RKO (cell line): ENCODE data around the gene TNFRSF4.
"Not testable (repeated sequence)": the region's sequence is repeated elsewhere in the genome, so short reads cannot be mapped to it uniquely, and the experiment has no call there.

Experiments
- DNase-seq: peaks from one replicate; pipeline ENCODE4 v3.0.0-alpha.2; 2016; ENCODE audit warnings: low spot score

Gene TNFRSF4

GRCh38 chr1:1182491-1183220 is 31.3 kb downstream of the TNFRSF4 start:
- DNase-seq: no peak

DNA sequence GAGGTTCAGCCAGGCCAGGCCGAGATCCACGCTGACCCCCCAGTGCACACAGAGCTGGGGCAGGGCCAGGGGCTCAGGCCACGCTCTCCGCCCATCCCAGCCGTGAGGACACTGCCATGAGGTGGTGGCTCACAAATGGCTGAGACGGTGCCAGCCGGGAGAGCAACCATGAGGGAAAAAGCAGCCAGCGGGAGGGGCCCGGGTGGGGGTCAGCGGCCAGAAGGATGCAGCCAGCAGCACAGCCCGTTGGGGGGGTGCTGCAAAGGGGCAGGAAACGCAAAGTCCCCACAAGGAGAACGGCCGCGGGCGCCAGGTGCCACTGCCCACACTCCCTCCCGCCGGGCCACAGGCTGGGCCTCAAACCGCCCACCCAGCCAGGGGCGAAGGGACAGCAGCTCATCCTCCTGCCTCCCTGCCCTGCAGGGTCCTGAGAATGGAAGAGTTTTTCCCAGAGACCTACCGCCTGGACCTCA is 32.0 kb downstream of the TNFRSF4 start:
- no peak for DNase-seq

GRCh38 chr1:1181129-1181937 is 32.6 kb downstream of the TNFRSF4 start:
- DNase-seq: no peak

DNA sequence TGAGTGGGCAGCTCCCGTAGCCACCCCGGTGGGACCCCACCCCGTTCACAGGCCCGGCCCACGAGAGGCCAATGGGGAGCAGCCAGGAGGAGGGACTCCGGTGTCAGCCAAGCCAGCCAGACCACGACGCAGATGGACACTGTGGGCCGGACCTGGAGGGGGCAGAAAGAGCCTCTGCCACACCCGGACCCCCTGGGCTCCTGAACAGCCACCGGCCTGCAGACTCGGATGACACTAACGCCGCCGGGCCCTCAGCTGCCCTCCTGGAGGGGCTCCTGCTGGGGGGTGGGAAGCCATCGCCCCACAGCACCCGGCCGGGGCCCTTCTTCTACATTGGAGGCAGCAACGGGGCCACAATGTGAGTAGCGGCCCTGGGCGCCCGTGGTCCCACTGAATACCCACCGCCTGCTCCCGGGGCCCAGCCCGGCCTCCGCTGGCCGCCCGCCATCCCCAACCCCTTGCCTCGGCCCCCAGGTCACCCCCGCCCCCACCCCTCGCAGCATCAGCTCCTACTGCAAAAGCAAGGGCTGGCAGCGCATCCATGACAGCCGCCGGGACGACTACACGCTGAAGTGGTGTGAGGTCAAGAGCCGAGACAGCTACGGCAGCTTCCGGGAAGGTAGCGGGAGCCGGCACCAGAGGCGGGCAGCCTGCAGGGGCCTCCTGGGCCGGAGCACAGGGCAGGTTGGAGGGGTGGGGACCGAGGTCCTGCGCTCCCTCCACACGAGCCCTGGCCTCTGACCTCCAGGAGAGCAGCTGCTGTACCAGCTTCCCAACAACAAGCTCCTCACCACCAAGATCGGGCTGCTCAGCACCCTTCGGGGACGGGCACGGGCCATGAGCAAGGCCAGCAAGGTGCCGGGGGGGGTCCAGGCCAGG is 33.7 kb downstream of the TNFRSF4 start:
- DNase-seq: no peak

DNA sequence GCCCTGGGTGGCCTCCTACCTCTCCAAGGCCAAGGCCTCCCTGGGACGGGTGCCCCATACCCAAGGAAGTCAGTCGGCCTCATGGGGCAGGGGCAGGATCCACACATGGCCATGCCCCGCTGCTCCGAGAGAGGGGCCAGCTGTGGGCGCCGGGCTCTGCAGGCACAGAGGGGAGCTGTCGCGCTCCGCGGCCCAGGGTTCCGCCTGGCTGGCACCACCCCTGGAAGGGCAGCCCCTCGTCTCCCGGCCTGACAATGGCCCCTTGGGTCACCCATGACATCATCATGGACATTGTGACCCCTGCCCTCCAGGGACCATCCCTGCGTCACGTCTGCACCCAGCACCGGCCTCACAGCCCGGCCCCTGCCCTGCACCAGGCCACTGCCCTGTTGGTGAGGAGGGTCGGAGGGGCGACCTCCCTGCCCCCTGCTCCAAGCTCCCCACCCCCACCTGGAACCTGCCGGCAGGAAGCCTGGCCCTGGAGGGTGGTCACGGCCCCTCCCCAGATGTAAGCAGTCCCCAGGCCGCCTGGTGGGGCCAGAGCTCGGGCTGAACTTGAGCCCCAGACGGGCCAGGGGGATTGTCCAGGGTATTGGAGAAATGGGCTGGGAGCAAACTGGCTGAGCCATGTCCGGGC is 34.5 kb downstream of the TNFRSF4 start:
- DNase-seq: no peak

GRCh38 chr1:1178794-1179331 is 35.1 kb downstream of the TNFRSF4 start:
- DNase-seq: no peak

GRCh38 chr1:1177452-1178206 is 36.3 kb downstream of the TNFRSF4 start:
- DNase-seq: no peak

DNA sequence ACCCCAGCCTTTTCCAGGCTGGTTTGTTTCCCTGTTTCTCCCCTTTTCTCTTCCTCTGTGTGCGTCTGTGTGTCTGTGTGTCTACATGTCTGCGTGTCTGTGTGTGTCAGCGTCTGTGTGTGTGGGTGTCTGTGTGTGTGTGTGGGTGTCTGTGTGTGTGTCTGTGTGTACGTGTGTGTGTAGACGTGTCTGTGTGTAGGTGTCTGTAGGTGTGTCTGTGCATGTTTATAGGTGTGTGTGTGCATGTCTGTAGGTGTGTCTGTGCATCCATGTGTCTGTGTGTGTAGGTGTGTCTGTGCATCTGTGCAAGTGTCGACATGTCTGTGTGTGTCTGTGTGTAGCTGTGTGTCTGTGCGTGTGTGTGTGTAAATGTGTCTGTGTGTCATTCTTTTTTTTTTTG is 37.0 kb downstream of the TNFRSF4 start:
- no peak for DNase-seq

DNA sequence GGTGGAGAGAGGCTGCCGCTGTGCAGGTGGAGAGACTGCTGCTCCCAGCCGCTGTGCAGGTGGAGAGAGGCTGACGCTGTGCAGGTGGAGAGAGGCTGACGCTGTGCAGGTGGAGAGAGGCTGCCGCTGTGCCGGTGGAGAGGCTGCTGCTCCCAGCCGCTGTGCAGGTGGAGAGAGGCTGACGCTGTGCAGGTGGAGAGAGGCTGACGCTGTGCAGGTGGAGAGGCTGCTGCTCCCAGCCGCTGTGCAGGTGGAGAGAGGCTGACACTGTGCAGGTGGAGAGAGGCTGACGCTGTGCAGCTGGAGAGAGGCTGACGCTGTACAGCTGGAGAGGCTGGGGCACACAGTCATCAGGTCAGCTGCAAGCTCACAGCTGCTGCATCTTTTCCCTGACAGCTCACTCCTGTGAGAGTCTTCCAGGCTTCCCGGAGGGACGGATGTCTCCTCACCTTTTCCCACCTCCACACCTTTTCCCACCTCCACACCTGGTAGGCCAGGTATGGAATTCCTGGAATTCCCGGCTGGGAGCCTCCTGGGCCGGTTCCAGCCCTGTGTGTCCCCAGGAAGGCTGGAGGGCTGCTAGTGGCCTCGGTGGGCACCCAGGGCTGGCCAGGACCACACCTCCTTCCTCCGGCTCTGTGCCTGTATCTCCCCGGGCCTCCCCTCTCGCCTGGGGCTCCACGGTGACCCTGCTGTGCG is 37.7 kb downstream of the TNFRSF4 start:
- not testable (repeated sequence) for DNase-seq

DNA sequence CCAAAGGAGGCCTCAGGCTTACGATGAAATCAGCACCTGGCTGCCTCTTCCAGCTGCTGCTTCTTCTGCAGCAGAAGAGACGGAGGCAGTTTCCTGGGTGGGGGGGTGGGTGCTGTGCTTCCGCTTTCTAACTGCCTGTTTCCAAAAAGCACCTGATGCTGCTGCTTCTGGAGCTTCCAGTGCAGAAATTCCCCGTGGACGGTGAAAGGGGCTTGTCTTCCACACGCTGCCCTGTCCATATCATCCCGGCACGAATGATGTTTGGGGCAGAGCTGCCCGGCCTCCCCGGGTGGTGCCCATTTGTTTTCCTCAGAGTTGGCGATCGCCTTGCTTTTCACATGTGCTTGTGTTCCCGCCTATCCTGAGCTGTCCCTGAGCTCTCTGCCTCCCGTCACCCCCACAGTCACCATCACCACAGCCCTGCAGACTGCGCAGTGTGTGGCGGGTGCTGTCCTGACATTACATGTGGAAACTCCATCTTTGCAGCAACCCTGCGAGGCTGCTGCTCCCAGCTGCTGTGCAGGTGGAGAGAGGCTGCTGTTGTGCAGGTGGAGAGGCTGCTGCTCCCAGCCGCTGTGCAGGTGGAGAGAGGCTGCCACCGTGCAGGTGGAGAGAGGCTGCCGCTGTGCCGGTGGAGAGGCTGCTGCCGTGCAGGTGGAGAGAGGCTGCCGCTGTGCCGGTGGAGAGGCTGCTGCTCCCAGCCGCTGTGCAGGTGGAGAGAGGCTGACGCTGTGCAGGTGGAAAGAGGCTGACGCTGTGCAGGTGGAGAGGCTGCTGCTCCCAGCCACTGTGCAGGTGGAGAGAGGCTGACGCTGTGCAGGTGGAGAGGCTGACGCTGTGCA is 38.5 kb downstream of the TNFRSF4 start:
- DNase-seq: no peak

- no peak for DNase-seq
These were observed 40.0 kb downstream of the TNFRSF4 start, which contains the start of gene TTLL10 for GRCh38 chr1:1173793-1174415. TSS of gene TTLL10 (plus strand) at chr1:1173880. CDS start at chr1:1179216, 5,336 bp downstream.

GRCh38 chr1:1173061-1173792 is 40.7 kb downstream of the TNFRSF4 start:
- DNase-seq: no peak

- no peak for DNase-seq
These were observed 42.2 kb downstream of the TNFRSF4 start for GRCh38 chr1:1171546-1172340.

GRCh38 chr1:1171161-1171545 is 42.8 kb downstream of the TNFRSF4 start:
- DNase-seq: no peak

- no peak for DNase-seq
These were observed 43.5 kb downstream of the TNFRSF4 start for GRCh38 chr1:1170215-1171091.
